NCI-H146 (cell line): ENCODE data around the gene CXCL17.

Experiments
- DNase-seq: peaks from one replicate; lab custom pipeline; 2025; lab: John Stamatoyannopoulos, UW

Gene CXCL17

GRCh38 chr19:42423462-42424344, 19.0 kb downstream of the CXCL17 start:
- peak; percentile 96 for DNase-seq

GRCh38 chr19:42422901-42423461, 19.8 kb downstream of the CXCL17 start:
- DNase-seq, result peak; percentile 83

GRCh38 chr19:42422092-42422900, 20.4 kb downstream of the CXCL17 start:
- peak; percentile 45 for DNase-seq

- no peak for DNase-seq
These were observed 21.1 kb downstream of the CXCL17 start for GRCh38 chr19:42421591-42422031.

GRCh38 chr19:42421101-42421500, 21.6 kb downstream of the CXCL17 start:
- no peak for DNase-seq

GRCh38 chr19:42420055-42420544, 22.6 kb downstream of the CXCL17 start:
- DNase-seq, result peak; percentile 27

GRCh38 chr19:42419309-42419708, 23.4 kb downstream of the CXCL17 start:
- DNase-seq, result no peak

- no peak for DNase-seq
These were observed 30.1 kb downstream of the CXCL17 start for GRCh38 chr19:42412661-42413076.

- DNase-seq, result no peak
These were observed 30.5 kb downstream of the CXCL17 start for GRCh38 chr19:42412227-42412626.

GRCh38 chr19:42411581-42412178, 31.1 kb downstream of the CXCL17 start:
- DNase-seq, result no peak

GRCh38 chr19:42410371-42410770, 32.4 kb downstream of the CXCL17 start:
- no peak for DNase-seq

GRCh38 chr19:42409477-42409876, 33.3 kb downstream of the CXCL17 start:
- DNase-seq, result no peak

GRCh38 chr19:42407816-42408175, 35.0 kb downstream of the CXCL17 start:
- DNase-seq, result no peak

- DNase-seq, result no peak
These were observed 35.5 kb downstream of the CXCL17 start for GRCh38 chr19:42407085-42407815.

- DNase-seq, result no peak
These were observed 36.6 kb downstream of the CXCL17 start for GRCh38 chr19:42406111-42406510.

GRCh38 chr19:42403586-42403985, 39.2 kb downstream of the CXCL17 start:
- no peak for DNase-seq

GRCh38 chr19:42402376-42403116, 40.2 kb downstream of the CXCL17 start:
- DNase-seq, result no peak

GRCh38 chr19:42401365-42402303, 41.1 kb downstream of the CXCL17 start:
- peak; percentile 77 for DNase-seq

GRCh38 chr19:42400404-42400803, 42.3 kb downstream of the CXCL17 start:
- DNase-seq, result no peak
